H1 (cell line): ENCODE results near the gene TBC1D22A. TPM values are rescaled to one million over a fixed set of nuclear protein-coding genes. Genes with fewer than 3 reads are reported as not detected.

Experiments
- ATF3 ChIP-seq: IDR thresholded peaks from 2 replicates; pipeline ENCODE4 v1.6.1; 2011; ENCODE audit warnings: low read depth, mild to moderate bottlenecking, low read length; ENCODE audit not compliant: insufficient read depth
- polyA plus RNA-seq, 7 experiments: library from polyadenylated mRNA; depleted of rRNA in 3 of 7; stranded (reverse) in 5 of 7; unstranded in 2 of 7; fragments of >200 nt in 5 of 7; fragments of 200-250 nt in 2 of 7; gene quantifications; 1 replicate in 5 of 7; 2 replicates in 1 of 7; 4 replicates in 1 of 7; pipeline versions ENCODE4 v1.2.1 to v1.2.3, GENCODE V29; 2011 to 2013; ENCODE audit warnings: missing spikeins in 2 of 7, mixed read lengths in 2 of 7
- total RNA-seq: library from RNA; stranded (reverse); fragmentation: NEBNext Ultra II Directional; extraction: Animal tissue kit (Norgen Biotek cat#: 25700); gene quantifications from 2 replicates; pipeline ENCODE4 v1.2.1, GENCODE V29; 2021

Gene TBC1D22A
- total and polyA plus RNA-seq, 2 of the 8 experiments (the other 6 are each of a cell fraction or from before 2014, with no cell fraction given): 11.9 to 18.4 TPM

GRCh38 chr22:46777609-46777970 is 15.1 kb downstream of the TBC1D22A start (continued):
- TF ChIP-seq ATF3: no peak
